DND-41 (cell line): ENCODE measurements around the gene POU6F2.

ENCODE experiments used
- EZH2 ChIP-seq: IDR thresholded peaks from 3 replicates; pipeline ENCODE4 v1.6.1; 2012; ENCODE audit warnings: borderline replicate concordance, low read depth, mild to moderate bottlenecking, moderate library complexity, low read length, inconsistent platforms; ENCODE audit not compliant: severe bottlenecking
- TF ChIP-seq, protein P1 (sequence below): IDR thresholded peaks from 2 replicates; pipeline ENCODE4 v1.5.1; 2012; ENCODE audit warnings: borderline replicate concordance, low read length, moderate library complexity, mild to moderate bottlenecking; ENCODE audit not compliant: poor library complexity, severe bottlenecking; ENCODE audit errors: extremely low read depth

DNA sequence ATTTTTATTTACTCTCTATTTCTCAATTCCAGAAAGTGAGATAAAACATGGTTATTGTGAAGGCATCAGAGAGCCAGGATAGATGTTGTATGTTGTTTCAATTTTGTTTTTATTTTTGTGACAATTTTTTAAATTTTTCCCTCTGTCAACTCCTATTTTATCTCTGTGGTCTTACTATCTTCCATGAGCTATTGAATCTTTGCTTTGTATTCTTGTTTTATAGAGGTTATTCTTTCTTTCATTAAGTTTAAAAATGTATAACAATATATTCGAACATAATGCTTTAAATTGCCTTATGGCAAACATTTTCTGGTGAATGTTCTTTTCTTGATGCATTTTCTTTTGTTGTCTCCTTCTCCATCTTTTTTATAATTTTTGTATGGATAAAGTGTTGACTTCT, 78.4 kb downstream of the POU6F2 start:
- TF ChIP-seq, protein P1, sequence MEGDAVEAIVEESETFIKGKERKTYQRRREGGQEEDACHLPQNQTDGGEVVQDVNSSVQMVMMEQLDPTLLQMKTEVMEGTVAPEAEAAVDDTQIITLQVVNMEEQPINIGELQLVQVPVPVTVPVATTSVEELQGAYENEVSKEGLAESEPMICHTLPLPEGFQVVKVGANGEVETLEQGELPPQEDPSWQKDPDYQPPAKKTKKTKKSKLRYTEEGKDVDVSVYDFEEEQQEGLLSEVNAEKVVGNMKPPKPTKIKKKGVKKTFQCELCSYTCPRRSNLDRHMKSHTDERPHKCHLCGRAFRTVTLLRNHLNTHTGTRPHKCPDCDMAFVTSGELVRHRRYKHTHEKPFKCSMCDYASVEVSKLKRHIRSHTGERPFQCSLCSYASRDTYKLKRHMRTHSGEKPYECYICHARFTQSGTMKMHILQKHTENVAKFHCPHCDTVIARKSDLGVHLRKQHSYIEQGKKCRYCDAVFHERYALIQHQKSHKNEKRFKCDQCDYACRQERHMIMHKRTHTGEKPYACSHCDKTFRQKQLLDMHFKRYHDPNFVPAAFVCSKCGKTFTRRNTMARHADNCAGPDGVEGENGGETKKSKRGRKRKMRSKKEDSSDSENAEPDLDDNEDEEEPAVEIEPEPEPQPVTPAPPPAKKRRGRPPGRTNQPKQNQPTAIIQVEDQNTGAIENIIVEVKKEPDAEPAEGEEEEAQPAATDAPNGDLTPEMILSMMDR: no peak
- TF ChIP-seq EZH2: no peak
